GM18520 (cell line): ENCODE data around the gene SMYD3.

Experiments
- ATAC-seq: cut with Tn5 transposase; IDR thresholded peaks from one replicate; pipeline ENCODE4 v1.9.1; 2021; ENCODE audit not compliant: unreplicated experiment

SMYD3 gene

GRCh38 chr1:246506674-246507481, at the start of gene SMYD3:
Gene SMYD3 (minus strand): TSS chr1:246507279.
- peak; percentile 86 for ATAC-seq

DNA sequence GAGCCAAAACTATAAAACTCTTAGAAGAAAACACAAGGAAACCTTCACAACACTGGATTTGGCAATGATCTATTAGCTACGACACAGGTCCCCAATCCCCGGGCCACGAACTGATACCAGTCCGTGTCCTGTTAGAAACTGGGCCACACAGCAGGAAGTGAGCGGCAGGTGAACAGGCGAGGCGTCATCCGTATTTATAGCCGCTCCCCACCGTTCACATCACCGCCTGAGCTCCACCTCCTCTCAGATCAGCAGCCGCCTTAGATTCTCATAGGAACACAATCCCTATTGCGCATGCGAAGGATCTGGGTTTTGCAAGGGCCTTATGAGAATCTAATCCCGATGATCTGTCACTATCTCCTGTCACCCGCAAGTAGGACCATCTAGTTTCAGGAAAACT, 47.1 kb upstream of the SMYD3 start:
- ATAC-seq: no peak

GRCh38 chr1:246552110-246552509, 45.0 kb upstream of the SMYD3 start:
- no peak for ATAC-seq

GRCh38 chr1:246550402-246550801, 43.3 kb upstream of the SMYD3 start:
- ATAC-seq: no peak

- ATAC-seq: no peak
Measured at GRCh38 chr1:246549665-246550064, 42.6 kb upstream of the SMYD3 start.

DNA sequence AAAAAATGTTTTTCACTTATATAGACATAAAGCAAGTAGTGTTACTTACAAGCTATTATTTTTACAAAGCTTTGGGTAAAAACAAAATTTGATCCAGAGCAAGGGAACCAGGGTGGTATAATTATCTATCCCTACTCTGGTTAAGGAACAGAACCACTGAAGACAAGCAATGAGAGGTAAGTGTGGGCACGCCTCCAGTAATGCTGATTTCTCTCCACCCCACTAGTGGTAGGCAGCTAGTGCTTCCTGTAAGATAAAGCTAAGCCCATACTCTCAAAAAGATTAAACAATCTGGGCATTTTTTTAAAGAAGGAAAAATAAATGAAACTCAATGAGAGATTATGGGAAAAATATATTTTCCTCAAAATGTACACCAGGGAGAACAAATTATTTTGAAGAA, 36.9 kb upstream of the SMYD3 start:
- no peak for ATAC-seq

- no peak for ATAC-seq
Measured at GRCh38 chr1:246540738-246541491, 33.8 kb upstream of the SMYD3 start.

- no peak for ATAC-seq
Measured at GRCh38 chr1:246537887-246538286, 30.8 kb upstream of the SMYD3 start.

GRCh38 chr1:246537441-246537840, 30.4 kb upstream of the SMYD3 start:
- no peak for ATAC-seq

- ATAC-seq: no peak
Measured at GRCh38 chr1:246534114-246534513, 27.0 kb upstream of the SMYD3 start.

GRCh38 chr1:246533371-246533905, 26.4 kb upstream of the SMYD3 start:
- no peak for ATAC-seq

GRCh38 chr1:246532519-246532918, 25.4 kb upstream of the SMYD3 start:
- ATAC-seq: no peak

- no peak for ATAC-seq
Measured at GRCh38 chr1:246530482-246530881, 23.4 kb upstream of the SMYD3 start.

- ATAC-seq: no peak
Measured at GRCh38 chr1:246528933-246529731, 22.1 kb upstream of the SMYD3 start.

DNA sequence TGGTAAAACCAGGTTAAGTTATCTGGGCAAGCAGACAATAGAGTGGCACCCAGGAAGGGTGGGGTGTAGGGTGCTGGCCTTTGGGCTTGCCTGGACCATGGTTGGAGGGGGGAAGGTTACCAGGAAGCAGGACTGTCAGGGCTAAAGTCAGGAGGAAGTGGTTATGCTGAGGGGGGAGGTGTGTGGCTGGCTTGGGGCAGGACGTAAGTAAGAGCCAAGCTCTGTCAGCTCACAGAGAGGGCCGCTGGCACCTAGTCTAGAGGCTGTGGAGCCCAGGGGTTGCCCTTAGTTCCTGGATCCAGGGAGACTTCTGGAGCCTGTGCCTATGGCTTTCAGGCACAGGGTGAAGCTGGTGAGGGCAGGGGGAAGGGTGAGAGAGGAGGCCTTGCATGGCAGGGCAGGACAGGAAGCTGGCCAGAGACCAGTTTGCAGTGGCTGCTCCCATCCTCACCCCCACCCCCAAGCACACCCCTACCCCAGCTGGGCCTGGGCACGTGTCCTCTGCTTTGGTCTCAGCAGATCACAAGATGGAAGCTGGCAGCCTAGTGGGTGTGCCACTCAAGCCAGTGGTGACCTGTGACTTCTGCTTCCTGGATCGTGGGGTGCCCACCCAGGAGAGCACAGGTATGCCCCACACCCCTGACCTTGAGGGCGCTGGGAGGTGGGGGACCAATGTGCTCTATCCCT, 20.5 kb upstream of the SMYD3 start:
- no peak for ATAC-seq

DNA sequence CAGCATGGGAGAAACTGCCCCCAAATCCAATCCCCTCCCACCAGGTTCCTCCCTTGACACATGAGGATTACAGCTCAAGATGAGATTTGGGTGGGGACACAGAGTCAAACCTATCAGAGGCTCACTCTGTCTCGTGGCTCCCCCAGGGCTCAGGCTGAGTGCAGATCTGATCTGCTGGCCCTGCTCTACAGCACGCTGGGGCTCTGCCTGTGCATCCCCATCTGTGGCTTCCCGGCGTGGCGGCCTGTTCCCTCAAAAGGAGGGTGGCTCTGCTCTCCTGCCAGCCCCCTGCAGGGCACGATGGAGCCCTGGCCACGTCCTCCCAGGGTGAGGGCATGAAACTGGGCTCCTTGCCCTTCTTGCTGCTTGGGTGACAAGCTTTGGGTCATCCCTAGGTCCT, 19.8 kb upstream of the SMYD3 start:
- no peak for ATAC-seq

- ATAC-seq: no peak
Measured at GRCh38 chr1:246526380-246526779, 19.3 kb upstream of the SMYD3 start.

- no peak for ATAC-seq
Measured at GRCh38 chr1:246519514-246519913, 12.4 kb upstream of the SMYD3 start.

GRCh38 chr1:246518456-246519205, 11.6 kb upstream of the SMYD3 start:
- no peak for ATAC-seq

GRCh38 chr1:246517391-246517790, 10.3 kb upstream of the SMYD3 start:
- ATAC-seq: no peak
